Measurements from ENCODE around the gene CRTAP.

DNA sequence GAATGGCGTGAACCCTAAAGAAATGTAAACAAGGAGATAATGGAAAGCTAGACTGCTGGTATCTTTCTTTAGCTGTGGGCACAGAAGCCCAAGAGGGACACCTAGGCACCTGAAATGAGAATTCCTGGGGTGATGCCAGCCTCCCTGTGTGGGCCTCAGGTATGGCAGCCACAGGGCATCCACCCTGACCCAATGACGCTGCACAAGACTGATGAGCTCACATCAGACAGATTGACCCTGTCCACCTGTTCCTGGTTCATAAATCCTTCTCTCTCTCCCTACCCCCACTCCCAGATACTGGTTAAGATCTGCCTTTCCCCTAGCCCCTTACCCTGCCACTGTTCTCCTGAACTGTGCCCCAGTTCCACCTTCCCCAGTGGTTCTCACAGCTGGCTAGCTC is 18.4 kb upstream of the CRTAP start:
- TF ChIP-seq CTCF (conservative IDR thresholded peaks at IDR 0.05; ENCODE audit: low read depth, low read length): no peak
- TF ChIP-seq EZH2phosphoT487 (IDR thresholded peaks at IDR 0.05; ENCODE audit: borderline replicate concordance, low read length): no peak
- TF ChIP-seq EZH2 (IDR thresholded peaks at IDR 0.05; ENCODE audit: low read length, unreplicated experiment): no peak
